Adrenal gland (tissue), 12 donors: ENCODE measurements around the gene ETV1. TPM values are rescaled to one million over a fixed set of nuclear protein-coding genes. Genes with fewer than 3 reads are reported as not detected.

Source experiments
- DNase-seq, 7 donors: peaks; one replicate each; pipeline ENCODE4 v3.0.0-alpha.2; 2019 to 2020
- H3K27ac ChIP-seq, 5 donors: fragments of 200-600 bp; sonication (generic) in 4 of 5; 1 replicate in 3 of 5; 2 replicates in 2 of 5; pipeline versions ENCODE4 v1.5.1 to v1.8.0; 2016 to 2020; ENCODE audit warnings: mild to moderate bottlenecking in 1 of 5
- H3K27me3 ChIP-seq: fragments of 200-600 bp; 2 replicates; pipeline ENCODE4 v1.8.0; 2021
- H3K36me3 ChIP-seq, 2 donors: fragments of 200-600 bp; replicated peaks in 1 of 2; 1 replicate in 1 of 2; 2 replicates in 1 of 2; pipeline versions ENCODE4 v1.5.1 to v1.8.0; 2018 to 2022
- H3K4me1 ChIP-seq, 2 donors: fragments of 200-600 bp; replicated peaks in 1 of 2; 1 replicate in 1 of 2; 2 replicates in 1 of 2; pipeline versions ENCODE4 v1.5.1 to v1.8.0; 2018 to 2021
- H3K4me3 ChIP-seq, 4 donors: fragments of 200-600 bp; sonication (generic) in 3 of 4; one replicate each; pipeline ENCODE4 v1.5.1; 2016 to 2018
- H3K9me3 ChIP-seq, 3 donors: fragments of 200-600 bp; sonication (generic) in 1 of 3; replicated peaks in 1 of 3; 1 replicate in 2 of 3; 2 replicates in 1 of 3; pipeline versions ENCODE4 v1.5.1 to v1.8.0; 2016 to 2021
- CTCF ChIP-seq, 6 experiments: fragments of 450-650 bp in 4 of 6; fragments of 200-600 bp in 2 of 6; sonication (generic) in 1 of 6; IDR thresholded peaks; 1 replicate in 5 of 6; 2 replicates in 1 of 6; pipeline versions ENCODE4 v1.5.1 to v1.8.0; 2016 to 2021; ENCODE audit warnings: antibody characterized with exemption in 6 of 6, mild to moderate bottlenecking in 2 of 6, moderate library complexity in 1 of 6
- POLR2A ChIP-seq, 2 donors: fragments of 450-650 bp; IDR thresholded peaks; one replicate each; pipeline ENCODE4 v1.6.1; 2017; ENCODE audit warnings: antibody characterized with exemption in 2 of 2, mild to moderate bottlenecking in 2 of 2, moderate library complexity in 1 of 2
- WGBS, 4 donors: extraction: QIAGEN DNeasy Blood & Tissue Kit in 2 of 4; methylation state at CpG; one replicate each; pipeline versions ENCODE4 v1.1.5 to v1.1.7; 2013 to 2017; 5-methylcytosine and 5-hydroxymethylcytosine counted together
- intact Hi-C, 2 donors: fragments of 100-400 bp; cut with DNase I; formaldehyde crosslinking; loops; one replicate each; pipeline versions ENCODE4 v1.14.1 to v1.15.0; 2022 to 2023
- polyA plus RNA-seq, 3 donors: library from polyadenylated mRNA; stranded (reverse); fragments of 200-250 nt in 2 of 3; fragments of 350-450 nt in 1 of 3; fragmentation: Illumina TruSeq in 1 of 3; extraction: RNeasy Lipid Tissue Mini Kit (QIAGEN cat#74804) in 1 of 3; gene quantifications; one replicate each; pipeline ENCODE4 v1.2.3, GENCODE V29; 2013 to 2014
- total RNA-seq, 9 donors: library from RNA; depleted of rRNA in 4 of 9; stranded (reverse); fragments of >200 nt in 4 of 9; fragments of 120-200 nt in 1 of 9; fragmentation: NEBNext Ultra II Directional in 1 of 9; extraction: Animal tissue kit (Norgen Biotek cat#: 25700) in 1 of 9; gene quantifications; one replicate each; pipeline versions ENCODE4 v1.1.0 to v1.2.4, GENCODE V29; 2013 to 2023
- donor health status: healthy with polysubstance abuse.
- donor health status: Bipolar disorder and iron deficiency.
- donor health status: DM: yes; HTN: yes; CAD: no.
- donor health status: DM: no; HTN: no; CAD: no.
- donor health status: DM: no; HTN: no; CAD: no.
- donor health status: DM: yes; HTN: yes; CAD: no.

ETV1 gene
- total and polyA plus RNA-seq, 12 donors, result 12.1 to 80.0 (median 34.0) TPM

DNA sequence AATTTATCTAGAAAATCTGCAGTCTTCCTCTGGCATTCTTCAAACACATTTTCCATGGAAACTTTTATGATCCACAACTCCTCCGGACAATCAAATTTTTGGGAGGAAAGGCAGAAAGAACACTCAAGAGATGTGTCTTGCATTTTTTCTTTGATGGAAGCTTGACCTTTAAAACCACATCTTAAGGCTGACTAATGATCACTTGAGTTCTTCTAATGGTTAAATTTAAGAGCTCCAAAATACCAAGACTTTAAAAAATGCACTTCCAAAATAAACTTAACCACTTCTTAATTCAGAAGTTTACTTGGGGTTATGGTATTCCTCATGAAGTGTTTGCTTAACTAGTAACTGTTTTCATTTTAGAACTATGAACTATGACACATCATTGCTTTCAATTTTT lies 43.3 kb downstream of the ETV1 start:
- peaks cover 0 to 8% of the 10 kb centered on the region in 2 donors for H3K4me1 ChIP-seq
- DNase-seq, result no peak
- H3K27me3 ChIP-seq, result no peaks in the 10 kb centered on the region
- no peaks in the 10 kb centered on the region for H3K9me3 ChIP-seq
- WGBS, 4 donors, result 55 to 66% (median 61%) methylated on average over 1 of the region's 1 CpG
- no peaks in the 10 kb centered on the region for H3K36me3 ChIP-seq
- TF ChIP-seq POLR2A (IDR thresholded peaks at IDR 0.05), result no peak
- no peak for TF ChIP-seq CTCF (IDR thresholded peaks at IDR 0.05)
- H3K4me3 ChIP-seq, result no peak overlapping the region
- intact Hi-C loops, result no loop called here
- H3K27ac ChIP-seq, result no peak overlapping the region

DNA sequence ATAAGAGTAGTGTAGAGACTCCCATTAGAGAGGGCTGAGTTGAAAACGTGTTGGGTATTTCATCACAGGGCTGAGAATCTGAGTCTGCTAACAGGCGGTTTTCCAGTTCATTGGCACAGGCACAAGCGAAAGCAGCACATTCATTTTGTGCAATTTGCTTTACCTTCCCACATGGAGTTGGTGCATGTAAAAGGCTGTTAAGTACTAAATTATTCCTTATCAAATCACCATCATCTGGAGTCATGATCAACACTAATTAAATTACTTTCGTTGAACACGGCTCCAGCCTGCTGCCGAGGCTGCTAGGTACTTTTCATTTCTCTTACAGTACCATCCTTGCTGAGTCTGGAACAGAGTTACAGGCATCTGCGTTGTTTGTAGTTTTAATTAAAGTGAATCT lies 43.8 kb downstream of the ETV1 start:
- Histone ChIP-seq H3K27me3 (no peaks in the 10 kb centered on the region), H3K9me3 (no peaks in the 10 kb centered on the region), H3K36me3 (no peaks in the 10 kb centered on the region), H3K4me3 (no peak overlapping the region), H3K27ac (no peak overlapping the region), H3K4me1 (peaks cover 0 to 8% of the 10 kb centered on the region in 2 donors)
- peak in 1 of 7 donors; percentile 3 for DNase-seq
- intact Hi-C loops, result no loop called here
- WGBS, 4 donors, result 76 to 85% (median 81%) methylated on average over 7 of the region's 7 CpGs
- TF ChIP-seq CTCF (IDR thresholded peaks at IDR 0.05) (no peak), POLR2A (IDR thresholded peaks at IDR 0.05) (no peak)

GRCh38 chr7:13933536-13933935 lies 55.9 kb downstream of the ETV1 start:
- Histone ChIP-seq H3K36me3 (peaks cover 0 to 17% of the 10 kb centered on the region in 2 donors), H3K4me3 (no peak overlapping the region), H3K27me3 (no peaks in the 10 kb centered on the region), H3K9me3 (no peaks in the 10 kb centered on the region), H3K4me1 (no peaks in the 10 kb centered on the region), H3K27ac (no peak overlapping the region)
- TF ChIP-seq CTCF (IDR thresholded peaks at IDR 0.05), result no peak
- no peak for TF ChIP-seq POLR2A (IDR thresholded peaks at IDR 0.05)
- intact Hi-C loops, result no loop called here
- DNase-seq, result no peak
- WGBS, 4 donors, result 67 to 82% (median 76%) methylated on average over 5 of the region's 5 CpGs

GRCh38 chr7:13933091-13933490 lies 56.4 kb downstream of the ETV1 start:
- intact Hi-C loops, result no loop called here

More at GRCh38 chr7:13933091-13933490, 56.4 kb downstream of the ETV1 start:
- no peak for DNase-seq
- Histone ChIP-seq H3K9me3 (no peaks in the 10 kb centered on the region), H3K4me3 (no peak overlapping the region), H3K27me3 (no peaks in the 10 kb centered on the region), H3K27ac (no peak overlapping the region), H3K36me3 (peaks cover 0 to 17% of the 10 kb centered on the region in 2 donors), H3K4me1 (no peaks in the 10 kb centered on the region)
- TF ChIP-seq CTCF (IDR thresholded peaks at IDR 0.05), result no peak
- TF ChIP-seq POLR2A (IDR thresholded peaks at IDR 0.05), result no peak
- WGBS, 4 donors, result 68 to 84% (median 79%) methylated on average over 3 of the region's 3 CpGs
